K562 (cell line): Measurements from ENCODE around the gene SELENOI. TPM values are rescaled to one million over a fixed set of nuclear protein-coding genes. Genes with fewer than 3 reads are reported as not detected.

Source experiments
- ADNP ChIP-seq: fragments of 200-800 bp; sonication (Bioruptor generic); IDR thresholded peaks from 2 replicates; pipeline ENCODE4 v1.6.1; 2016; ENCODE audit warnings: missing genetic modification characterization, missing compliant biosample characterization
- NBN ChIP-seq: fragments of 450-650 bp; IDR thresholded peaks from 2 replicates; pipeline ENCODE4 v1.6.1; 2016; ENCODE audit warnings: low read depth, mild to moderate bottlenecking
- NFIX ChIP-seq: fragments of 250-450 bp; sonication (Bioruptor Pico); IDR thresholded peaks from 2 replicates; pipeline ENCODE4 v1.4.0; 2020; ENCODE audit warnings: low read depth, mild to moderate bottlenecking, moderate library complexity
- SMC3 ChIP-seq: conservative IDR thresholded peaks from 2 replicates; pipeline ENCODE4 v1.6.1; 2011; ENCODE audit warnings: low read depth, low read length, improper control_type of control experiment; ENCODE audit not compliant: insufficient read depth
- VEZF1 ChIP-seq: fragments of 200-800 bp; sonication (Bioruptor generic); IDR thresholded peaks from 2 replicates; pipeline ENCODE4 v1.6.1; 2017; ENCODE audit warnings: missing genetic modification characterization, missing compliant biosample characterization
- ZNF253 ChIP-seq: fragments of 250-450 bp; sonication (Bioruptor Pico); conservative IDR thresholded peaks from 2 replicates; pipeline ENCODE4 v1.6.1; 2021; ENCODE audit warnings: mild to moderate bottlenecking
- ZNF347 ChIP-seq: fragments of 450-650 bp; formaldehyde crosslinking; IDR thresholded peaks from 2 replicates; pipeline ENCODE4 v1.4.0; 2020; ENCODE audit warnings: low read depth, mild to moderate bottlenecking, moderate library complexity
- ZNF518B ChIP-seq: fragments of 250-450 bp; sonication (Bioruptor Pico); IDR thresholded peaks from 2 replicates; pipeline ENCODE4 v1.5.0; 2021; ENCODE audit warnings: mild to moderate bottlenecking, moderate library complexity
- polyA plus RNA-seq, 8 experiments: library from polyadenylated mRNA; depleted of rRNA in 4 of 8; stranded (reverse) in 5 of 8; unstranded in 3 of 8; fragments of >200 nt; fragmentation: Nextera tagmentation in 2 of 8; fragmentation: Illumina TruSeq in 1 of 8; extraction: Ambion mirVana in 2 of 8; extraction: Trizol in 1 of 8; gene quantifications; 2 replicates each; pipeline versions ENCODE4 v1.2.1 to v1.2.3, GENCODE V29; 2011 to 2014; ENCODE audit warnings: inconsistent platforms in 1 of 8, missing spikeins in 1 of 8
- total RNA-seq, 7 experiments: library from RNA; depleted of rRNA in 6 of 7; stranded (reverse); fragments of >200 nt in 6 of 7; fragmentation: Illumina TruSeq in 2 of 7; extraction: Trizol in 2 of 7; gene quantifications; 2 replicates each; pipeline versions ENCODE4 v1.2.1 to v1.2.3, GENCODE V29; 2011 to 2021; ENCODE audit warnings: low replicate concordance in 1 of 7

SELENOI gene
- total and polyA plus RNA-seq, 9 of the 15 experiments (the other 6 are each of a cell fraction or from before 2014, with no cell fraction given), result 9.6 to 46.9 (median 24.4) TPM

GRCh38 chr2:26407526-26407925, 61.6 kb downstream of the SELENOI start (continued):
- TF ChIP-seq ZNF253 (no peak), NBN (no peak), NFIX (CRISPR knock-in tag) (0 out of 2 replicates have a peak, but pooled peaks have one; percentile 20), SMC3 (no peak), ZNF347 (CRISPR knock-in tag) (no peak), ZNF518B (CRISPR knock-in tag) (no peak), VEZF1 (CRISPR knock-in tag) (no peak), ADNP (no peak)
- TF ChIP-seq, all 486 proteins: peak for 3
